Measurements from ENCODE around the gene PTPRCAP.

The PTPRCAP gene

DNA sequence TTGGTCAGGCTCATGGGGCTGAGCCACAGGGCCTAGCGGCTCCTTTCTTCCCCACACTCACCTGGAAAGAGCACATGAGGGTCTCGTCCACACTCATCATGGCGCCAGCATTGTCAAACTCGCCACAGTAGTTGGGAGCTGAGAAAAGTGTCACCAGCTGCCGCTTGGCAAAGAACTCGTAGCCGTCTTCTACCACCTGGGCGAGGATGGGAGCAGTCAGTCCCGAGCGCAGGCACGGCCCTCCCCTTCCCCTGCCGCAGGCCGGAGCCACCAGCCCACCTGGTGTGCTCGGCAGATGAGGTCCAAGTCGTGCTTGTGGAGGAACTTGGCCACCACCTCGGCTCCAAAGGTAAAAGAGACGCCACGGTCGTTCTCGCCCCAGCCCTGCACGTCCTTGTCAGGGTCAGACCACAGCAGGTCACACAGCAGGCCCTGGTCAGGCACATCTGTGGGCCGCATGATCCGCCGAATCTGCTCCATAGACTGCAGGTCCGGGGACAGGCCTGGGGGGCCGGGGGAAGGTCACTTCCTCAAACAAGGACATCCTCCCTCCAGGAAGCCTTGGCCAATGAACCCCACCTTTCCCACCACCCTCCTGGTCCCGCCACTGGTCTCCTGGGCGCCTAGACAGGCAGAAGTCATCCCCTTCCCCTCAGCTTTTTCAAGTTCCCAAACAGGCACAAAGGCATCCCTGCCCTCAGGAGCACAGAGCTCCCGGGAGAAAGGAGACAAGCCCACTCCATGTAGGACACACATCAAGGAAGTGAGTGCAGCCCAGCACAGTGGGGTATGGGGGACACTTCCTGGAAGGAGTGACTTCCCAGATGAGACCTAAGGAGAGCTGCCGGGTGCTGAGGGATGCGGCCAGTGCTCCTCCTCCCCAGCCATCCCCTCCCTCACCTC lies 38.6 kb downstream of the PTPRCAP start:
- TF ChIP-seq SUZ12 (IDR thresholded peaks at IDR 0.05; ENCODE audit: extremely low read depth, insufficient read depth, insufficient read length) (no peak), YY1 (IDR thresholded peaks at IDR 0.05; ENCODE audit: insufficient read depth, insufficient read length) (no peak), ZNF274 (IDR thresholded peaks at IDR 0.05; ENCODE audit: low read depth, low read length) (no peak)
- H3K27me3 ChIP-seq (ENCODE audit: insufficient read depth, insufficient read length) = no peaks in the 10 kb centered on the region
- no peak overlapping the region for H3K4me3 ChIP-seq (ENCODE audit: insufficient read length, low read depth)
- H3K9me3 ChIP-seq (ENCODE audit: insufficient read depth, low read length) = no peaks in the 10 kb centered on the region
- peak overlapping the region; percentile 17 for H3K9ac ChIP-seq (ENCODE audit: insufficient read length, low read depth)
- peaks cover 26% of the 10 kb centered on the region for H3K4me1 ChIP-seq (ENCODE audit: insufficient read depth, insufficient read length)
- no peak for DNase-seq (ENCODE audit: low read depth, low spot score)
- H3K36me3 ChIP-seq (ENCODE audit: insufficient read depth, insufficient read length, low read length) = peaks cover 62% of the 10 kb centered on the region

DNA sequence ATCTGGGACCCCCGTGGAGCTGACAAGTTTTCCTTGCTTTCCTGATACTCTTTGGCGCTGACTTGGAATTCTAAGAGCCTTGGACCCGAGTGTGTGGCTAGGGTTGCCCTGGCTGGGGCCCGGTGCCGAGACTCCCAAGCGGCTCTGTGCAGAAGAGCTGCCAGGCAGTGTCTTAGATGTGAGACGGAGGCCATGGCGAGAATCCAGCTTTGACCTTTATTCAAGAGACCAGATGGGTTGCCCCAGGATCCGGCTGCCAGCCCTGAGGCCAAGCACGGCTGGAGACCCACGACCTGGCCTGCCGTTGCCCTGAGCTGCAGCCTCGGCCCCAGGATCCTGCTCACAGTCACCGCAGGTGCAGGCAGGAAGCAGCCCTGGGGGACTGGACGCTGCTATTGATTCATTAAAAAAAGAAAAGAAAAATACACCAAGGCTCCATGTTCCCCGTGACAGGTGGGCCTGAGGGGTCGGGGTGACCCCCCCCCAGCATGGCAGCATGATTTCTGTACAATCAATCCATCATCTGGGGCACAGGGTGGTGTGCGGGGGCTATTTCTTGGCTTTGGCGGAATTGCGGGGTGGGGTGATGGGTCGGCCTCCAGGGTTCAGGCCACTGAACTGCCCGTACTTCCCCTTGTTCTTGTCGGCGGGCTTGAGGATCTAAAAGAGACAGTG lies 39.4 kb downstream of the PTPRCAP start:
- H3K36me3 ChIP-seq (ENCODE audit: insufficient read depth, insufficient read length, low read length) = peaks cover 70% of the 10 kb centered on the region
- H3K4me3 ChIP-seq (ENCODE audit: insufficient read length, low read depth) = no peak overlapping the region
- H3K9ac ChIP-seq (ENCODE audit: insufficient read length, low read depth) = no peak overlapping the region
- H3K4me1 ChIP-seq (ENCODE audit: insufficient read depth, insufficient read length) = peaks cover 25% of the 10 kb centered on the region
- H3K9me3 ChIP-seq (ENCODE audit: insufficient read depth, low read length) = no peaks in the 10 kb centered on the region
- no peaks in the 10 kb centered on the region for H3K27me3 ChIP-seq (ENCODE audit: insufficient read depth, insufficient read length)
- TF ChIP-seq YY1 (IDR thresholded peaks at IDR 0.05; ENCODE audit: insufficient read depth, insufficient read length) (no peak), ZNF274 (IDR thresholded peaks at IDR 0.05; ENCODE audit: low read depth, low read length) (no peak), SUZ12 (IDR thresholded peaks at IDR 0.05; ENCODE audit: extremely low read depth, insufficient read depth, insufficient read length) (no peak)
- no peak for DNase-seq (ENCODE audit: low read depth, low spot score)

DNA sequence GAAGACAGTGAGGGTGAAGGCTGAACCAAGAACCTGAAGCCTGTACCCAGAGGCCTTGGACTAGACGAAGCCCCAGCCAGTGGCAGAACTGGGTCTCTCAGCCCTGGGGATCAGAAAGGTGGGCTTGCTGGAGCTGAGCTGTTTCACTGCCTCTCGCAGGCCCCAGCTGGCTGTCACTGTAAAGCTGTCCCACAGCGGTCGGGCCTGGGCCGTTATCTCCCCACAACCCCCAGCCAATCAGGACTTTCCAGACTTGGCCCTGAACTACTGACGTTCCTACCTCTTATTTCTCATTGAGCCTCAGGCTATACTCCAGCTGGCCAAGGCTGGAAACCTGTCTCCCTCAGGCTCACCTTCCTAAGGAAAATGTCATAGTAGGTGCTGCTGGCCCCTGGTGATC lies 39.9 kb downstream of the PTPRCAP start:
- Histone ChIP-seq H3K4me3 (ENCODE audit: insufficient read length, low read depth) (no peak overlapping the region), H3K9me3 (ENCODE audit: insufficient read depth, low read length) (no peaks in the 10 kb centered on the region), H3K9ac (ENCODE audit: insufficient read length, low read depth) (peak overlapping the region; percentile 33), H3K36me3 (ENCODE audit: insufficient read depth, insufficient read length, low read length) (peaks cover 74% of the 10 kb centered on the region), H3K27me3 (ENCODE audit: insufficient read depth, insufficient read length) (peaks cover 2% of the 10 kb centered on the region), H3K4me1 (ENCODE audit: insufficient read depth, insufficient read length) (peaks cover 24% of the 10 kb centered on the region)
- DNase-seq (ENCODE audit: low read depth, low spot score) = no peak
- TF ChIP-seq ZNF274 (IDR thresholded peaks at IDR 0.05; ENCODE audit: low read depth, low read length) = no peak
- no peak for TF ChIP-seq SUZ12 (IDR thresholded peaks at IDR 0.05; ENCODE audit: extremely low read depth, insufficient read depth, insufficient read length)
- no peak for TF ChIP-seq YY1 (IDR thresholded peaks at IDR 0.05; ENCODE audit: insufficient read depth, insufficient read length)

DNA sequence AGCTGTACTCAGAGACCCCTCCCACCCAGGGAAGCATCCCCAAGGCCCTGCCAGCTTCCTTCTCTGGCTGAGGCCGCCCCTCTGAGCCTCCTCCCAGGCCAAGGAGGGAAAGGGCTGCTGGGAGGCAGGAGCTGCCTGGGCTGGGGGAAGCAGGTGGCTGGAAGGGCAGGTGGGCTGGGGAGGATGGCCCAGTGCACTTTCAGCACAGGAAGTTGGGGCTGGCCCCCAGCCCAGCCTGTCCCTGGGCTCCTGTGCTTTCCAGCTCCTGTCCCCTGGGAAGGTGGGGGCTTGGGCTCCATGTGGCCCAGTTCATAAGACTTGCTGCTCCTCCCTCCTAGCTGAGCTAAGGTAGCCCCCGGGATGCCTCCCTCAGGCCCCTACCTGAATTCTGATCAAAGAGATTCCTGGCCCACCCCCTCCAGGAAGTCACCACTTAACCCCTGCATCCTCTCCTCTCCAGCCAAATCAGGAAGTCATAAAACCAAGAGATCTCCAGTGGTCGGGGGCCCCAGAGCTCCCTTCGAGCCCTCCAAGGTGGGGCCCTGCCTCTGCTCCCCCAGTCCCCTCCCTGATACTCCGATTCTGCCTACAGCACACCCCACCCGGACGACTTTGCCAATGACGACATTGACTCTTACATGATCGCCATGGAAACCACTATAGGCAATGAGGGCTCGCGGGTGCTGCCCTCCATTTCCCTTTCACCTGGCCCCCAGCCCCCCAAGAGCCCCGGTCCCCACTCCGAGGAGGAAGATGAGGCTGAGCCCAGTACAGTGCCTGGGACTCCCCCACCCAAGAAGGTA lies 40.7 kb downstream of the PTPRCAP start:
- peaks cover 7% of the 10 kb centered on the region for H3K27me3 ChIP-seq (ENCODE audit: insufficient read depth, insufficient read length)
- TF ChIP-seq SUZ12 (IDR thresholded peaks at IDR 0.05; ENCODE audit: extremely low read depth, insufficient read depth, insufficient read length) = no peak
- no peak for TF ChIP-seq ZNF274 (IDR thresholded peaks at IDR 0.05; ENCODE audit: low read depth, low read length)
- TF ChIP-seq YY1 (IDR thresholded peaks at IDR 0.05; ENCODE audit: insufficient read depth, insufficient read length) = no peak
- peaks cover 23% of the 10 kb centered on the region for H3K4me1 ChIP-seq (ENCODE audit: insufficient read depth, insufficient read length)
- no peak overlapping the region for H3K9ac ChIP-seq (ENCODE audit: insufficient read length, low read depth)
- H3K4me3 ChIP-seq (ENCODE audit: insufficient read length, low read depth) = no peak overlapping the region
- peaks cover 74% of the 10 kb centered on the region for H3K36me3 ChIP-seq (ENCODE audit: insufficient read depth, insufficient read length, low read length)
- H3K9me3 ChIP-seq (ENCODE audit: insufficient read depth, low read length) = no peaks in the 10 kb centered on the region
- no peak for DNase-seq (ENCODE audit: low read depth, low spot score)

DNA sequence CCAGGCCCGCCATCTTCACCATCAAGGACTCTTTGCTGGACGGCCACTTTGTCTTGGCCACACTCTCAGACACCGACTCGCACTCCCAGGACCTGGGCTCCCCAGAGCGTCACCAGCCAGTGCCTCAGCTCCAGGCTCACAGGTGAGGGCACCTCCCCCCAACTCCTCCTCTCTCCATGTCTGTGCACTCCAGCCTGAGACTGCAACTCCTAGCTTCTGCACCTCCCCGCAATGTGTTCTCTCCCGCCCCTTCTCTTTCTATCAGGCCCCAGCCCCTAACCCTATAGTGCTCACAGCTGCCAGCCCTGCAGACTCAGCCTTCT lies 41.3 kb downstream of the PTPRCAP start:
- no peaks in the 10 kb centered on the region for H3K9me3 ChIP-seq (ENCODE audit: insufficient read depth, low read length)
- H3K9ac ChIP-seq (ENCODE audit: insufficient read length, low read depth) = no peak overlapping the region
- peaks cover 23% of the 10 kb centered on the region for H3K4me1 ChIP-seq (ENCODE audit: insufficient read depth, insufficient read length)
- TF ChIP-seq SUZ12 (IDR thresholded peaks at IDR 0.05; ENCODE audit: extremely low read depth, insufficient read depth, insufficient read length) = no peak
- TF ChIP-seq YY1 (IDR thresholded peaks at IDR 0.05; ENCODE audit: insufficient read depth, insufficient read length) = no peak
- TF ChIP-seq ZNF274 (IDR thresholded peaks at IDR 0.05; ENCODE audit: low read depth, low read length) = no peak
- no peak for DNase-seq (ENCODE audit: low read depth, low spot score)
- H3K27me3 ChIP-seq (ENCODE audit: insufficient read depth, insufficient read length) = peaks cover 7% of the 10 kb centered on the region
- H3K36me3 ChIP-seq (ENCODE audit: insufficient read depth, insufficient read length, low read length) = peaks cover 74% of the 10 kb centered on the region
- H3K4me3 ChIP-seq (ENCODE audit: insufficient read length, low read depth) = no peak overlapping the region

DNA sequence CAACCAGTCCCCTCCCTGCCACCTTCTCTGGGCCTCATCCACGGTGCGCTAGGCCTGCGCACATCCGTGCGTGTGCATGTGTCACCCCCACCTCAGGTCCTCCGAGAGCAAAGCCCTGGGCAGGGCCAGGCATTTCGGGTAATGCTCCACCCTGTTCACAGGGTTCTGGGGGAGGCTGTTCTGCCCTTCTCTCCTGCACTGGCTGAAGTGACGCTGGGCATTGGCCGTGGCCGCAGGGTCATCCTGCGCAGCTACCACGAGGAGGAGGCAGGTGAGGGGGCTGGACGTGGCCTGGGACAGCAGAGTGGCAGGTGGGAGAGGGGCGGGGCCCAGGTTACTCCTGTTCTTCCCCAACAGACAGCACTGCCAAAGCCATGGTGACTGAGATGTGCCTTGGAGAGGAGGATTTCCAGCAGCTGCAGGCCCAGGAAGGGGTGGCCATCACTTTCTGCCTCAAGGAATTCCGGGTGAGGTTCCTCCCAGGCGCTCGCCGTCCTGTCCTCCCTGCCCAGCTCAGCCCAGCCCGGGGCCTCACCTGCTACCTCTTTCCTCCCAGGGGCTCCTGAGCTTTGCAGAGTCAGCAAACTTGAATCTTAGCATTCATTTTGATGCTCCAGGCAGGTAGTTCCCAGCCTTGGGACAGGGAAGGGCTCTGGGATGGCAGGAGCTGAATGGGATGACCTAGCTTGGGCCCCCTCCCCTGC lies 41.8 kb downstream of the PTPRCAP start:
- peaks cover 73% of the 10 kb centered on the region for H3K36me3 ChIP-seq (ENCODE audit: insufficient read depth, insufficient read length, low read length)
- no peak for TF ChIP-seq SUZ12 (IDR thresholded peaks at IDR 0.05; ENCODE audit: extremely low read depth, insufficient read depth, insufficient read length)
- no peak for TF ChIP-seq YY1 (IDR thresholded peaks at IDR 0.05; ENCODE audit: insufficient read depth, insufficient read length)
- TF ChIP-seq ZNF274 (IDR thresholded peaks at IDR 0.05; ENCODE audit: low read depth, low read length) = no peak
- no peak overlapping the region for H3K9ac ChIP-seq (ENCODE audit: insufficient read length, low read depth)
- no peaks in the 10 kb centered on the region for H3K9me3 ChIP-seq (ENCODE audit: insufficient read depth, low read length)
- no peak for DNase-seq (ENCODE audit: low read depth, low spot score)
- peaks cover 23% of the 10 kb centered on the region for H3K4me1 ChIP-seq (ENCODE audit: insufficient read depth, insufficient read length)
- H3K27me3 ChIP-seq (ENCODE audit: insufficient read depth, insufficient read length) = peaks cover 7% of the 10 kb centered on the region
- no peak overlapping the region for H3K4me3 ChIP-seq (ENCODE audit: insufficient read length, low read depth)

Data from NT2/D1 (cell line).